HL-60 (cell line): ENCODE measurements around the gene CCDC195.

Experiments used
- DNase-seq, 2 experiments: peaks; one replicate each; pipeline ENCODE4 v3.0.0-alpha.2; 2010 to 2020; ENCODE audit warnings: low read depth in 1 of 2, low spot score in 1 of 2
- H3K27ac ChIP-seq: fragments of 250-450 bp; sonication (Bioruptor Pico); replicated peaks from 2 replicates; pipeline ENCODE4 v1.5.1; 2020; ENCODE audit warnings: mild to moderate bottlenecking, moderate library complexity
- H3K27me3 ChIP-seq: fragments of 250-450 bp; sonication (Bioruptor Pico); 2 replicates; pipeline ENCODE4 v1.5.1; 2021; ENCODE audit warnings: mild to moderate bottlenecking, moderate library complexity; ENCODE audit not compliant: insufficient read depth, poor library complexity, severe bottlenecking
- H3K4me3 ChIP-seq: replicated peaks from 2 replicates; pipeline ENCODE4 v1.5.1; 2011; ENCODE audit warnings: mild to moderate bottlenecking, control low read depth, low read length; ENCODE audit not compliant: insufficient read depth
- CTCF ChIP-seq: IDR thresholded peaks from one replicate; pipeline ENCODE4 v1.5.1; 2011; ENCODE audit warnings: low read length, control low read depth, inconsistent platforms; ENCODE audit not compliant: insufficient read depth
- GABPA ChIP-seq: IDR thresholded peaks from 2 replicates; pipeline ENCODE4 v1.6.1; 2012; ENCODE audit warnings: low read depth
- POLR2AphosphoS5 ChIP-seq: IDR thresholded peaks from 2 replicates; pipeline ENCODE4 v1.6.1; 2012; ENCODE audit warnings: low read depth
- REST ChIP-seq: IDR thresholded peaks from 2 replicates; pipeline ENCODE4 v1.6.1; 2012; ENCODE audit warnings: low read depth; ENCODE audit not compliant: insufficient replicate concordance
- SPI1 ChIP-seq: IDR thresholded peaks from 2 replicates; pipeline ENCODE4 v1.6.1; 2012; ENCODE audit warnings: low read depth, mild to moderate bottlenecking, borderline replicate concordance

CCDC195 gene

GRCh38 chr2:224711381-224711780, 4.8 kb downstream of the CCDC195 start:
- Histone ChIP-seq H3K27ac (no peak overlapping the region), H3K4me3 (no peak overlapping the region), H3K27me3 (peaks cover 2% of the 10 kb centered on the region)
- no peak for TF ChIP-seq GABPA
- no peak for TF ChIP-seq POLR2AphosphoS5
- TF ChIP-seq REST, result no peak
- no peak for TF ChIP-seq SPI1
- no peak for TF ChIP-seq CTCF
- no peak for DNase-seq

- peaks cover 2% of the 10 kb centered on the region for H3K27me3 ChIP-seq
- no peak for DNase-seq
- no peak for TF ChIP-seq SPI1
- no peak for TF ChIP-seq POLR2AphosphoS5
- no peak for TF ChIP-seq REST
- TF ChIP-seq CTCF, result no peak
- TF ChIP-seq GABPA, result no peak
- H3K27ac ChIP-seq, result no peak overlapping the region
- H3K4me3 ChIP-seq, result no peak overlapping the region
Measured at GRCh38 chr2:224709301-224709700, 6.9 kb downstream of the CCDC195 start.

GRCh38 chr2:224694502-224694901, 21.7 kb downstream of the CCDC195 start:
- TF ChIP-seq CTCF (no peak), REST (no peak), GABPA (no peak), POLR2AphosphoS5 (no peak), SPI1 (no peak)
- no peak overlapping the region for H3K4me3 ChIP-seq
- no peak overlapping the region for H3K27ac ChIP-seq
- DNase-seq, result no peak
- H3K27me3 ChIP-seq, result no peaks in the 10 kb centered on the region
